GM19395 (cell line): ENCODE results near the gene LZTS3.
"Not testable (repeated sequence)": the region's sequence is repeated elsewhere in the genome, so short reads cannot be mapped to it uniquely, and the experiment has no call there.

Experiments used
- ATAC-seq: cut with Tn5 transposase; IDR thresholded peaks from one replicate; pipeline ENCODE4 v1.9.1; 2021; ENCODE audit warnings: mild to moderate bottlenecking, moderate library complexity; ENCODE audit not compliant: unreplicated experiment

The LZTS3 gene

DNA sequence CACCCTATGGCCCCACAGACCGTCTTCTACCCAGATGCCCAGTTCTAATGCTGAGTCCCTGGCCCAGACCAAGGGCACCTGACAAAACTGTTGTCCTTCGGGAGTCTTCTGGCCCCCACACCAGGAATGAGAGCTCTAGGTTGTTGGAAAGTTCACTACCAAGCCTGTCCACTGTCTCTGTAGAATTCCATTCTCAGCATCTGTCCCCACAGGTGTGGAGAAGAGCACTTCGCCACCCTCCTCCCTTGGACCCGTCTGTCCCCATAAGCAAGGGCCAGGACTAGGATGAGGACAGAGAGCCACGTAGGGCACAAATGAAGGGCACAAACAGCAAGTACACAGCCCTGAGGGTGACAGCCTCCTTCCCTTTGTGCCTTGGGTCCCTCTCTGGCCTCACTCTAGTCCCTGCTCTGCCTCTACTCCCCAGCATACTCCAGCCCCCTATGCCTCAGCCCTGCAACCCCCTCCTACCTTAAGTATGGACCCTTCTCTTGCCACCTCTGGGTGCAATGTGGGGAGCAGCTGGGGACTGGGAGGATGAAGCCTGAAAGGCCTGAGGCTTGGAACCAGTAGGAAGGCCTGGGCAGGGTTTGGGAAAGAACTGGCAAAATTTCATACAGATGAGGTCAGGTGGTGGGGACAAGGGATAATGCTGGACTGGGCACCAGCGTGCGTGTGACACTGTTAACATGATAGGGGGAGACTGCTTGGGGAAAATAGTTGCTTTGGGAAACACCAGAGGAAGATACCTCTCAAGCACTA lies 4.3 kb downstream of the LZTS3 start:
- ATAC-seq: no peak

- no peak for ATAC-seq
Measured at GRCh38 chr20:3168079-3168828, 5.1 kb downstream of the LZTS3 start.

DNA sequence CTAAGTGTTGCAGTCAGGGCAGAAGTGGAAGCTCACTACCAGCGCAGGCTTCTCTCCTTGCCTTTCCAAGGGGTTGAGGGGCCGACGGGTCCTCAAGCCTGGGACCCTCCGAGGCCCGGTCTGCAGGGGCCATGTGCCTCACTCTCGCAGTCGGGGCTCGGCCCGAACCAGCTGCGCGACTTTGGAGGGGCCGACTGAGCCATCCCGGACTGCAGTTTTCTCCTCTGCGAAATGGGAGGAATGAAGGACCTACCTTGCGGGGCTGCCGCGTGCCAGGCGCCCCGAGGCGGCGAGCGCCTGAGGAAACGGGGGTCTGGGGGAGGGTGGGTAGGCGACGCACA lies 5.6 kb downstream of the LZTS3 start:
- ATAC-seq: no peak

DNA sequence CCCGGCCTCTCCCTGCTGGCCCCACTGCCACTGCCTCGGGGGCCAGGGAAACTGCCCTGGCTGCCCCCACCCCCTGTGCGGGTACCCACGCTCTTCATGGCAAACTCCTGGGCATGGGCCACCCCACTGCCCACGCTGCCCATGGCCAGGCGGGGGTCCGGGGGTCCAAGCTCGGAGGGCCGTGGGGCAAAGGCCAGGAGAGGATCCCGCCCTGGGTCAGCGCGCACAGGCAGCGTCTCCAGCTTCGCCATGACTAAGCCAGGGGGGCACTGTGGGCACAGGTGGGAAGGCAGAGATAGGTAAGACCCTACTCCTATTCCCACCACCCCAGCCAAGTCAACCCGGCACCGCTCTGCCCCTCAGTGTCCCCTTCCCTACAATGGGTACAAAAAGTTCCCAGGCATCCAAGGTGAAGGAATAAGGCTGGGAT lies 6.4 kb downstream of the LZTS3 start:
- no peak for ATAC-seq

DNA sequence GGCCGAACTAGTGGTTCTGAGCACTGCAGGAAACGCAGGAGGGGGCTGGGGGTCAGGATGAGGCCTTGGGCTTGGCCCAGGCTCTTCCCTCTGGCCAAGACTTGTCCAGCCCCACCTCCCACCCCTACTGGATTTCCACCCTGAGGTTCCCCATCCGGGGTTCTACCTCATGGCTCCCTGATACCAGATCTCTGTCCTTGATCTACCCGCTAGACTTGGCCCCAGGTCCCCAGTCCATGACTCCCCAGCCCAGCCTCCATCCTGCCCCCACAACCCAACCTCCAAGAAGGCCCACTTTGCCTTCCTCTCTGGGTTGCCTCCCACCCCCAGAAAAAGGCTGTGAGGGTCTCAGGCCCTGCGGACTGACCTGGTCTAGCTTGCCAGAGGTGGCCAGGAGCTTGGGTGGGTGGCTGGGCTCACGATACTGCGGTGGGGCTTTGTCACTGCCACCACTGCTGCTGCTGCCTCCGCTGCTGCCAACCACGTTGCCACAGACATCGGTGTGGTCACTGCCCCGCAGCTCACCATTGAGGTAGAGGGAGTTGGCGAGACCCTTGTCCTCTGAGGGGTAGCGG lies 6.9 kb downstream of the LZTS3 start:
- ATAC-seq: no peak

DNA sequence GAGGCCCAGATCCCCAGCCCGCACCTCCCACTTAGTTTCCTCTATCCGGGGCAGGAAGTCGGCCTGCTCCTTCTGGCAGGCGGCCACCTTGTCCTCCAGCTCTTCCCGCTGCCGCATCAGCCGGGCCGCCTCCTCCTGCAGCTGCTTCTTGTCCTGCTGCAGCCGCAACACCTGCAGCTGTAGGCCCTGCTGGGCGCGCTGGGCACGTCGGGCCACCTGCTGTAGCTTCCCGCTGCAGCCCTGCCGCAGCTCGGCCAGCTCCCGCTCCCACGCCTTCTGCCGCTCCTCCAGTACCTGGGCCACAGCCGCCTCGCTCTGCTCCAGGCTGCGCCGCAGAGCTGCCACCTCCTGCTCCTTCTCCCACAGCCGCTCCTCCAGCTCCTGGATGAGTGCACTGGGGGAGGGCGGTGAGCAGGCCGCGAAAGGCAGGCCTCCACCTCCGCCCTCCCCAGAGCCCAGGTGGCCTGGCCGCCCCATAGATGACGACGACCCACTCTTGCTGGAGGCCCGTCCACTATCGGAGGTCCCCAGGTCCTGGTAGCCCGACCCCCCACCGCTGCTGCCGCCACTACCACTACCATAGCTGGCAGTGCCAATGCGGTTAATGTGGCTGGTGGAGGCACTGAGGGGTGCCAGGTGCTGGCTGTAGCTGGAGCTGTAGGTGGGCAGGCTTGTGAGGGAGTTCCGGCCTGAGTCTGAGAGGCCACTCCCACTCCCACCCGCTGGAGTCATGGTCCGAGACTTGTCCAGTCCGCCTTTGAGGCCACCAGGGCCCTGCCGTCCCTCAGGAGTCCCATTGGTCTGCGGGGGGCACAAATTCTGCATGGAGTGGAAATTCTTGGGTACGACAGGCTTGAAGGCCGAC lies 7.6 kb downstream of the LZTS3 start:
- ATAC-seq: no peak

DNA sequence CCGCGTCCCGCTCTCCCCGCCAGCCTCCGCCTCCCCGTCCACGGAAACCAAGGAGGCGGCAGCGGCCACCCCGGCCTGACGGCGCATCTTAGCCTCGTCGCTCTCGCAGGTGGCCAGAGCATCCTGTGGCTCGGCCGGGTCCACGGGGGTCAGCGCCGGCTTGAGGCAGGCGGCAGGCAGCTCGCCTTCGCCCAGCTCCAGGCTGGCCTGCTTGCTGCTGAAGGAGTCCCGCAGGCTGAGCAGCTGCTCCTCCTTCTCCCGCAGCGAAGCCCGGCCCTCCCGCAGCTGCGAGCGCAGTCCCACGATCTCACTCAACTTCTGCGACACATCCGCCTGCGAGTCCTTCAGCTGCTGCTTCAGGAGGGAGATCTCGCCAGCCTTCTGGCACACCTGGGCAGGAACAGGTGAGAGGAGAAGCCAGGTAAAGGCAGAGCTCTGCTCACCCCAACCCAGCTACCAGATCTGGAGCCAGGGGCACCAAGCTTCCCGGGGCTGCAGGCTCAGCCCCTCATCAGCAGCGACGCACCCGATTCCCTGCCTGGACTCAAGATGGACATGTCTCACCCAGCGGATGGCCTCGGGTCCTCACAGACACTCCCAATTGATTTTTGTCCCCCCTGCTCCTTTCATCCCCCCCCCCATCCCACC lies 8.5 kb downstream of the LZTS3 start:
- ATAC-seq: no peak

GRCh38 chr20:3164043-3164762 lies 9.1 kb downstream of the LZTS3 start:
- ATAC-seq: no peak

DNA sequence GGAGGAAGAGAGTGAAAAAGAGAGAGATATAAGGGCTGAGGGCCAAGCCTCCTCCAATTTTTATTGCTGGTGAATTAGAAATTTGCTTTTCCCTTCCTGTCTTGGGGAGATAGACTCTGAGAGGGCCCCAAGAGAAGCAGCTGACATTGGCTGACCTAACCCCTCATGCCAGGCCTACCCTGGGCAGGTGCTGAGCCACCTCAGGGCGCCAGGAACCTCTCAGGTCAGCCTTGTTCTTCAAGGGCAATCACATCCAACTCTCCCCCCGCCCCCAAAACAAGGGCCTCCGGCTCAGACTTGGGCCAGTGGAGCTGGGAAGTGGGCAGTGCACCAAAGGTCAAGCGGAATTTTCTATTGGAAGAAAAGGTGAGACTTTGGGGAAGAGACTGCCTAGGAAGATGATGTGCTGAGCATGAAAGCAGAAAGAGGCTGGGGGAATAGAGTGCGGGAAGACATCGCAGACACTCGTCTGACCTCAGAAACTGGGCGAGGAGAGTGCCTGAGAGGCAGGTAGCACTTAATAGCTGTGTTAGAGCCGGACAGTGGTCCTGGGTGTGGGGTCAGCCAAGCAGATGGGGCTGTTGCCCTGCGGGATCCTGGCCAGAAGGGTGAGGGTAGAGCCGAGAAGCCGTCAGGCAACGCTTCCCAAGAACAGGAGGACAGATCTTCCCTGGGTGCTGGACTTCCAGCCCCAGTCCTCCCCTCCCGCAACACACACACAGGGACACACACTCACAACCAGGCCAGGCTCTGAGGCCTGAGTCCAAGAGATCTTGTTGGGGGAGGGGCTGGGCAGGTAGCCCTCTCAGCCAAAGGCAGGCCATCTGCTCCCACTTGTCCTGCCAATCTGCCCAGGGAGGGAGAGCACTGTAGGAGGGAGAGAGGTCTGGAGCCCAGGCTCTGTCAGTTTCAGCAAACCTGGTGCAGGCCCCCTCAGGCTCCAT lies 10.0 kb downstream of the LZTS3 start:
- no peak for ATAC-seq

- ATAC-seq: no peak
Measured at GRCh38 chr20:3162080-3162611, 11.2 kb downstream of the LZTS3 start.

GRCh38 chr20:3161316-3162079 lies 11.9 kb downstream of the LZTS3 start:
- no peak for ATAC-seq

DNA sequence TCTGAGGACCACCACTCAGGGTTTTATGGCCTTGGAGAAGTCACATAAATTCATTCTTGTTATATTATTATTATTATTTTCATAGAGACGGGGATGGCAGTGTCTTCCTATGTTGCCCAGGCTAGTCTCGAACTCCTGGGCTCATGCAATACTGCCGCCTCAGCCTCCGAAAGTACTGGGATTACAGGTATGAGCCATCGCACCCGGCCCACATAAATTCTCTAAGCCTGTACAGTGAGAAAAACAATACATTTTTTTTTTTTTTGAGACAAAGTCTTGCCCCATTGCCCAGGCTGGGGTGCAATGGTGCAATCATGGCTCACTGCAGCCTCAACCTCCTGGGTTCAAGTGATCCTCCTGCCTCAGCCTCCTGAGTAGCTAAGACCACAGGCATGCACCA lies 12.9 kb downstream of the LZTS3 start:
- no peak for ATAC-seq

GRCh38 chr20:3158968-3159431 lies 14.3 kb downstream of the LZTS3 start:
- no peak for ATAC-seq

- ATAC-seq: no peak
Measured at GRCh38 chr20:3157817-3158216, 15.5 kb downstream of the LZTS3 start.

GRCh38 chr20:3156811-3157619 lies 16.3 kb downstream of the LZTS3 start:
- ATAC-seq: peak; percentile 77

DNA sequence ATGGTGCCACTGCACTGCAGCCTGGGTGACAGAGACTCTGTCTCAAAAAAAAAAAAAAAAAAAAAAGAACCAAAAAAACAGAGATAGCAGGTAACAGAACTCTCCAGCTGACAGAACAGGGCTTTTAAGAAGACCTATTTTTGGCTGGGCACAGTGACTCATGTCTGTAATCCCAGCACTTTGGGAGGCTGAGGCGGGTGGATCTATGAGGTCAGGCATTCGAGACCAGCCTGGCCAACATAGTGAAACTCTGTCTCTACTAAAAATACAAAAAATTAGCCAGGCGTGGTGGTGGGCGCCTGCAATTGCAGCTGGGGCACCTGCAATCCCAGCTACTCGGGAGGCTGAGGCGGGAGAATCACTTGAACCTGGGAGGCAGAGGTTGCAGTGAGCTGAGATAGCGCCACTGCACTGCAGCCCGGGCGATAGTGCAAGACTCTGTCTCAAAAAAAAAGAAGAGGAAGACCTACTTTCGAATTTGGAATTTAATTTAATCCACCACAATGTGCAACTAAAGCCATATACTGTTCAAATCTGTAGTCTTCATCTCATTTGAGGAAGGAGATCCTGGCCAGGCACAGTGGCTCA lies 21.2 kb downstream of the LZTS3 start:
- not testable (repeated sequence) for ATAC-seq

- ATAC-seq: no peak
Measured at GRCh38 chr20:3150908-3151307, 22.4 kb downstream of the LZTS3 start.
